ENCODE data around the gene EXOC3.

DNA sequence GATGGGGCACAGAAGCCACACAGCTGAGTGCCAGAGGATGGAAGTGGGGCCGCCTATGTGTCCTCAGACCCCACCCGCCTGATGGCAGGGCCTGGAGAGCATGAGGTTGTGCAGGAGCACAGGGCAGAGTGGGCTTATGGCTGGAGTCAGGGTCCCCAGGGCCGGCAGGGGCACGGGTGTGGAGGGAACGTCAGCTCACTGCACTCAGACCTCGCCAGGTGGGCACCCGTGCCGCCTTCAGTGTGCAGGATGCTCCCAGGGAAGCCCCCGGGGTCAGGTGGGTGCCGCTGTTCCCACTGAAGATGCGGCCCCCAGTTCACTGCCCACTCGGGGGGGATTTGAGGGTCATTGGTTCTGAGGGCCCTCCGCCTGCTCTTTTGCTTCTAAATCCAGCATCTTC, 34.9 kb downstream of the EXOC3 start:
- TF ChIP-seq EZH2phosphoT487 (IDR thresholded peaks at IDR 0.05; ENCODE audit: insufficient read depth, low read depth) (no peak), EZH2 (IDR thresholded peaks at IDR 0.05; ENCODE audit: insufficient read depth, poor library complexity, severe bottlenecking) (no peak)

Data from GM23248 (cell line).